KOPT-K1 (cell line): ENCODE data around the gene SCAANT1.

Source experiments
- H3K27ac ChIP-seq: fragments of 200-600 bp; sonication (generic); 2 replicates; pipeline ENCODE4 v1.5.1; 2016; ENCODE audit warnings: antibody characterized with exemption, mild to moderate bottlenecking, low read depth, low read length; ENCODE audit not compliant: poor library complexity, severe bottlenecking
- H3K36me3 ChIP-seq: fragments of 200-600 bp; sonication (generic); 2 replicates; pipeline ENCODE4 v1.5.1; 2017; ENCODE audit warnings: antibody characterized with exemption, mild to moderate bottlenecking, low read length, moderate library complexity; ENCODE audit not compliant: insufficient read depth
- H3K9me3 ChIP-seq: fragments of 200-600 bp; sonication (generic); 2 replicates; pipeline ENCODE4 v1.5.1; 2017; ENCODE audit warnings: antibody characterized with exemption, low read length, mild to moderate bottlenecking; ENCODE audit not compliant: insufficient read depth, poor library complexity, severe bottlenecking

SCAANT1 gene

GRCh38 chr3:63920001-63920400 is 7.8 kb upstream of the SCAANT1 start:
- Histone ChIP-seq H3K27ac (no peak overlapping the region), H3K36me3 (peaks cover 96% of the 10 kb centered on the region), H3K9me3 (no peaks in the 10 kb centered on the region)

GRCh38 chr3:63918321-63918720 is 6.1 kb upstream of the SCAANT1 start:
- Histone ChIP-seq H3K9me3 (no peaks in the 10 kb centered on the region), H3K36me3 (peaks cover 84% of the 10 kb centered on the region), H3K27ac (no peak overlapping the region)

GRCh38 chr3:63914312-63914711 is 2.1 kb upstream of the SCAANT1 start:
- peaks cover 48% of the 10 kb centered on the region for H3K36me3 ChIP-seq
- no peak overlapping the region for H3K27ac ChIP-seq
- no peaks in the 10 kb centered on the region for H3K9me3 ChIP-seq

GRCh38 chr3:63912768-63913588 is 795 bp upstream of the SCAANT1 start:
- peaks cover 34% of the 10 kb centered on the region for H3K36me3 ChIP-seq
- no peaks in the 10 kb centered on the region for H3K9me3 ChIP-seq
- peak overlapping the region; percentile 88 for H3K27ac ChIP-seq

- Histone ChIP-seq H3K36me3 (peaks cover 21% of the 10 kb centered on the region), H3K27ac (peak overlapping the region; percentile 88), H3K9me3 (no peaks in the 10 kb centered on the region)
These were observed 692 bp downstream of the SCAANT1 start for GRCh38 chr3:63911509-63911872.

- H3K27ac ChIP-seq, result peak overlapping the region; percentile 88
These were observed 1.3 kb downstream of the SCAANT1 start for GRCh38 chr3:63910891-63911290.

GRCh38 chr3:63910001-63910400 is 2.2 kb downstream of the SCAANT1 start:
- no peaks in the 10 kb centered on the region for H3K9me3 ChIP-seq
- no peak overlapping the region for H3K27ac ChIP-seq
- H3K36me3 ChIP-seq, result peaks cover 19% of the 10 kb centered on the region

More at GRCh38 chr3:63910891-63911290, 1.3 kb downstream of the SCAANT1 start:
- H3K36me3 ChIP-seq, result peaks cover 21% of the 10 kb centered on the region
- no peaks in the 10 kb centered on the region for H3K9me3 ChIP-seq

GRCh38 chr3:63909431-63909830 is 2.8 kb downstream of the SCAANT1 start:
- H3K36me3 ChIP-seq, result peaks cover 18% of the 10 kb centered on the region
- no peaks in the 10 kb centered on the region for H3K9me3 ChIP-seq
- H3K27ac ChIP-seq, result no peak overlapping the region

- Histone ChIP-seq H3K36me3 (peaks cover 20% of the 10 kb centered on the region), H3K9me3 (no peaks in the 10 kb centered on the region), H3K27ac (no peak overlapping the region)
These were observed 3.4 kb downstream of the SCAANT1 start for GRCh38 chr3:63908776-63909175.

- H3K27ac ChIP-seq, result no peak overlapping the region
- H3K36me3 ChIP-seq, result peaks cover 20% of the 10 kb centered on the region
- no peaks in the 10 kb centered on the region for H3K9me3 ChIP-seq
These were observed 4.0 kb downstream of the SCAANT1 start for GRCh38 chr3:63908081-63908736.

- H3K9me3 ChIP-seq, result no peaks in the 10 kb centered on the region
- H3K36me3 ChIP-seq, result peaks cover 35% of the 10 kb centered on the region
- no peak overlapping the region for H3K27ac ChIP-seq
These were observed 6.2 kb downstream of the SCAANT1 start for GRCh38 chr3:63905731-63906620.

GRCh38 chr3:63900459-63900858 is 11.7 kb downstream of the SCAANT1 start:
- H3K36me3 ChIP-seq, result peaks cover 53% of the 10 kb centered on the region
- no peaks in the 10 kb centered on the region for H3K9me3 ChIP-seq
- H3K27ac ChIP-seq, result no peak overlapping the region

GRCh38 chr3:63900010-63900409 is 12.2 kb downstream of the SCAANT1 start:
- Histone ChIP-seq H3K9me3 (no peaks in the 10 kb centered on the region), H3K27ac (no peak overlapping the region), H3K36me3 (peaks cover 50% of the 10 kb centered on the region)

- H3K36me3 ChIP-seq, result peaks cover 34% of the 10 kb centered on the region
- H3K9me3 ChIP-seq, result no peaks in the 10 kb centered on the region
- no peak overlapping the region for H3K27ac ChIP-seq
These were observed 15.7 kb downstream of the SCAANT1 start for GRCh38 chr3:63896332-63897030.
